Measurements from ENCODE around the gene RBM19. TPM values are rescaled to one million over a fixed set of nuclear protein-coding genes. Genes with fewer than 3 reads are reported as not detected.

RBM19 gene
- total RNA-seq, 2 donors from 2014 or later = 38.6 to 43.1 TPM

DNA sequence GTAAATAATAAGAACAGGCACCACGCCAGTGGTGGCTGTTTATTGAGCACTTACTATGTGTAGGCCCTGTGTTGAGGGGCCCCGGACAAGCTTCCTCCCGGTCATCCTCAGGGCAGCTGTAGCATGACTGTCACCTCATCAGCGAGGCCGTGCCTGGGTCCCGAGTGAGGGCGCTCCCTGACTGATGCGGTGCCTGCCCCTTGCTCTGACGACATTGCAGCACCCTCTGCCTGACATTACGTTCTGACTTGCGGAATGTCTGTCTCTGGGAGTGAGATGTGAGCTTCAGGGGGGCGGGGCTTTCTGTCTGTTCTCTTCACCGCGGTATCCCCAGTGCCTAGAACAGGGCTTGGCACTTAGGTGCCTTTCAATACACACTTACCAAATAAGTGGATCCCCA is 167.6 kb downstream of the RBM19 start:
- H3K9me3 Mint-ChIP-seq = no peaks in the 10 kb centered on the region
- no peak overlapping the region for H3K27ac ChIP-seq (ENCODE audit: low read depth, low read length)
- no peak for TF ChIP-seq CTCF (conservative IDR thresholded peaks at IDR 0.05)
- H3K27me3 Mint-ChIP-seq (ENCODE audit: insufficient read depth) = peaks cover 8% of the 10 kb centered on the region
- H3K4me1 Mint-ChIP-seq = peaks cover 12% of the 10 kb centered on the region
- H3K9ac ChIP-seq (ENCODE audit: extremely low read depth, low read length, poor library complexity, severe bottlenecking) = no peak overlapping the region
- H3K9me3 ChIP-seq (ENCODE audit: control insufficient read depth, low read length) = no peaks in the 10 kb centered on the region
- no peak overlapping the region for H3K27ac Mint-ChIP-seq
- H3K4me3 ChIP-seq (ENCODE audit: low read length) = no peak overlapping the region
- no peaks in the 10 kb centered on the region for H3K36me3 ChIP-seq (ENCODE audit: control insufficient read depth, insufficient read depth, low read length)
- no peaks in the 10 kb centered on the region for H3K36me3 Mint-ChIP-seq (ENCODE audit: low read depth)
- no peak overlapping the region for H3K4me3 Mint-ChIP-seq
- WGBS, 2 experiments (ENCODE audit: insufficient coverage in 1 of 2, insufficient read length in 1 of 2) = 81 to 82% methylated on average over 14 of the region's 14 CpGs
- H3K27me3 ChIP-seq (ENCODE audit: control insufficient read depth, insufficient read depth, low read length, poor library complexity, severe bottlenecking) = no peaks in the 10 kb centered on the region
- H3K4me1 ChIP-seq (ENCODE audit: control insufficient read depth, insufficient read depth, low read length) = peaks cover 5% of the 10 kb centered on the region
- no peak for DNase-seq

DNA sequence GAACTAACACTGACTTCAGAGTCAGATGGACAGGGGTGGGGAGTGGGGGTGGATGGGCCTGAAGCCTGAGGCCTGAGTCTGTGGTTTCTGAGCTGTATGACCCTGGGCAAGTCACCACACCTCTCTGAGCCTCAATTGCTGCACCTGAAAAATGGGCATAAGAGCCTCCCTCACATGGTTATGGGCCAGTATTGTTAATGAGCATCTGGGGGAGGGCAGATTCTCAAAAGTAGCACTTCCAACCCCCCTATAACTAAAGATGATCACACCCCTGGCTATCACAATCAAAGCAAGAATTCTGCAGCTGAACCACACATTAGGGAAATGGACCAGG is 168.6 kb downstream of the RBM19 start:
- H3K36me3 Mint-ChIP-seq (ENCODE audit: low read depth) = no peaks in the 10 kb centered on the region
- H3K4me3 ChIP-seq (ENCODE audit: low read length) = no peak overlapping the region
- no peak for DNase-seq

GRCh38 chr12:113796852-113797534 is 169.1 kb downstream of the RBM19 start:
- Mint-ChIP-seq H3K27me3 (ENCODE audit: insufficient read depth) (peaks cover 8% of the 10 kb centered on the region), H3K4me3 (no peak overlapping the region)

More for the DNA sequence above, 168.6 kb downstream of the RBM19 start:
- peaks cover 8% of the 10 kb centered on the region for H3K27me3 Mint-ChIP-seq (ENCODE audit: insufficient read depth)
- H3K9me3 ChIP-seq (ENCODE audit: control insufficient read depth, low read length) = no peaks in the 10 kb centered on the region
- no peak overlapping the region for H3K9ac ChIP-seq (ENCODE audit: extremely low read depth, low read length, poor library complexity, severe bottlenecking)
- H3K27ac ChIP-seq (ENCODE audit: low read depth, low read length) = no peak overlapping the region
- H3K4me3 Mint-ChIP-seq = no peak overlapping the region
- H3K9me3 Mint-ChIP-seq = no peaks in the 10 kb centered on the region
- no peak for TF ChIP-seq CTCF (conservative IDR thresholded peaks at IDR 0.05)
- no peaks in the 10 kb centered on the region for H3K27me3 ChIP-seq (ENCODE audit: control insufficient read depth, insufficient read depth, low read length, poor library complexity, severe bottlenecking)
- no peaks in the 10 kb centered on the region for H3K36me3 ChIP-seq (ENCODE audit: control insufficient read depth, insufficient read depth, low read length)
- H3K4me1 ChIP-seq (ENCODE audit: control insufficient read depth, insufficient read depth, low read length) = peaks cover 5% of the 10 kb centered on the region
- peaks cover 12% of the 10 kb centered on the region for H3K4me1 Mint-ChIP-seq
- no peak overlapping the region for H3K27ac Mint-ChIP-seq

More at GRCh38 chr12:113796852-113797534, 169.1 kb downstream of the RBM19 start:
- no peak overlapping the region for H3K9ac ChIP-seq (ENCODE audit: extremely low read depth, low read length, poor library complexity, severe bottlenecking)
- Mint-ChIP-seq H3K27ac (peak overlapping the region; percentile 16), H3K36me3 (ENCODE audit: low read depth) (no peaks in the 10 kb centered on the region), H3K4me1 (peaks cover 12% of the 10 kb centered on the region), H3K9me3 (no peaks in the 10 kb centered on the region)
- H3K27me3 ChIP-seq (ENCODE audit: control insufficient read depth, insufficient read depth, low read length, poor library complexity, severe bottlenecking) = no peaks in the 10 kb centered on the region
- DNase-seq = no peak
- WGBS, 2 experiments (ENCODE audit: insufficient coverage in 1 of 2, insufficient read length in 1 of 2) = 69 to 87% methylated on average over 11 to 14 of the region's 14 CpGs
- no peaks in the 10 kb centered on the region for H3K9me3 ChIP-seq (ENCODE audit: control insufficient read depth, low read length)
- no peak overlapping the region for H3K4me3 ChIP-seq (ENCODE audit: low read length)
- peak overlapping the region; percentile 49 for H3K27ac ChIP-seq (ENCODE audit: low read depth, low read length)
- no peaks in the 10 kb centered on the region for H3K36me3 ChIP-seq (ENCODE audit: control insufficient read depth, insufficient read depth, low read length)
- H3K4me1 ChIP-seq (ENCODE audit: control insufficient read depth, insufficient read depth, low read length) = peaks cover 5% of the 10 kb centered on the region
- TF ChIP-seq CTCF (conservative IDR thresholded peaks at IDR 0.05) = peak; percentile 53
